Stomach (tissue), 4 donors: ENCODE data around the gene MAPK4.

Experiments used
- CTCF ChIP-seq, 7 experiments: fragments of 450-650 bp in 4 of 7; fragments of 200-600 bp in 3 of 7; sonication (generic) in 3 of 7; IDR thresholded peaks; one replicate each; pipeline ENCODE4 v1.5.1; 2016 to 2019; ENCODE audit warnings: antibody characterized with exemption in 7 of 7, control low read depth in 2 of 7, mild to moderate bottlenecking in 1 of 7
- POLR2A ChIP-seq, 4 donors: fragments of 450-650 bp; IDR thresholded peaks; one replicate each; pipeline ENCODE4 v1.6.1; 2016; ENCODE audit warnings: antibody characterized with exemption in 4 of 4, control low read depth in 2 of 4, mild to moderate bottlenecking in 1 of 4, moderate library complexity in 1 of 4

- TF ChIP-seq POLR2A (IDR thresholded peaks at IDR 0.05) (no peak), CTCF (IDR thresholded peaks at IDR 0.05) (no peak)
These were observed 11.7 kb upstream of the MAPK4 start for GRCh38 chr18:50548160-50548559.
